OCI-LY7 (cell line): ENCODE measurements around the gene CFAP61. TPM values are rescaled to one million over a fixed set of nuclear protein-coding genes. Genes with fewer than 3 reads are reported as not detected.

Source experiments
- BruUV-seq: library from RNA; stranded (reverse); fragments of 400-500 nt; replicated peaks from 2 replicates; lab custom pipeline; 2021; lab: Mats Ljungman, UMichigan
- CTCF ChIA-PET: fragments of 300-600 bp; sonication (Branson Sonifier 250); formaldehyde crosslinking; loops from one replicate; lab custom pipeline; 2022; ENCODE audit warnings: antibody characterized with exemption; ENCODE audit not compliant: unreplicated experiment; lab: Charles Lee
- POLR2A ChIA-PET: fragments of 300-600 bp; sonication (Branson Sonifier 250); formaldehyde crosslinking; loops from one replicate; lab custom pipeline; 2022; ENCODE audit warnings: antibody characterized with exemption; lab: Charles Lee
- DNase-seq: peaks from one replicate; pipeline ENCODE4 v3.0.0-alpha.2; 2015; ENCODE audit warnings: low spot score
- H2AFZ ChIP-seq: fragments of 200-600 bp; sonication (generic), shearing (Covaris generic); 2 replicates; pipeline ENCODE4 v1.6.1; 2014; ENCODE audit warnings: mild to moderate bottlenecking, antibody characterized with exemption, low read length, moderate library complexity
- H3K27ac ChIP-seq: fragments of 200-600 bp; sonication (generic); 2 replicates; pipeline ENCODE4 v1.5.1; 2014; ENCODE audit warnings: mixed run types, low read depth, mild to moderate bottlenecking, moderate library complexity, low read length, inconsistent platforms; ENCODE audit not compliant: poor library complexity, severe bottlenecking
- H3K36me3 ChIP-seq: fragments of 200-600 bp; sonication (generic); 2 replicates; pipeline ENCODE4 v1.6.1; 2014; ENCODE audit warnings: mild to moderate bottlenecking, antibody characterized with exemption, low read length, moderate library complexity, mixed read lengths; ENCODE audit not compliant: insufficient read depth
- H3K4me1 ChIP-seq: fragments of 200-600 bp; sonication (generic); 2 replicates; pipeline ENCODE4 v1.5.1; 2014; ENCODE audit warnings: mild to moderate bottlenecking, low read length; ENCODE audit not compliant: insufficient read depth, poor library complexity, severe bottlenecking
- H3K4me2 ChIP-seq: fragments of 200-600 bp; sonication (generic); 2 replicates; pipeline ENCODE4 v1.6.1; 2014; ENCODE audit warnings: mild to moderate bottlenecking, low read length
- H3K4me3 ChIP-seq: fragments of 200-600 bp; sonication (generic); 2 replicates; pipeline ENCODE4 v1.5.1; 2014; ENCODE audit warnings: mild to moderate bottlenecking, low read depth, low read length; ENCODE audit not compliant: poor library complexity, severe bottlenecking
- H3K79me2 ChIP-seq: fragments of 200-600 bp; sonication (generic); 2 replicates; pipeline ENCODE4 v1.6.1; 2016; ENCODE audit warnings: low read depth, mild to moderate bottlenecking, low read length, moderate library complexity, mixed read lengths; ENCODE audit not compliant: insufficient read depth
- H3K9me2 ChIP-seq: fragments of 200-600 bp; sonication (generic); 2 replicates; pipeline ENCODE4 v1.6.1; 2016; ENCODE audit warnings: mild to moderate bottlenecking, low read length, mixed read lengths; ENCODE audit not compliant: insufficient read depth
- H3K9me3 ChIP-seq: fragments of 200-600 bp; sonication (generic); 2 replicates; pipeline ENCODE4 v1.6.1; 2014; ENCODE audit warnings: mild to moderate bottlenecking, mixed run types, low read length, mixed read lengths
- H4K20me1 ChIP-seq: fragments of 200-600 bp; sonication (generic); 2 replicates; pipeline ENCODE4 v1.6.1; 2014; ENCODE audit warnings: mild to moderate bottlenecking, antibody characterized with exemption, low read length, moderate library complexity, mixed read lengths; ENCODE audit not compliant: insufficient read depth
- EZH2phosphoT487 ChIP-seq: fragments of 200-600 bp; sonication (generic); IDR thresholded peaks from 2 replicates; pipeline ENCODE4 v1.6.1; 2018; ENCODE audit warnings: low read depth, borderline replicate concordance, mild to moderate bottlenecking, mixed run types, antibody characterized with exemption, low read length, moderate library complexity, mixed read lengths
- intact Hi-C: fragments of 100-400 bp; cut with micrococcal nuclease; formaldehyde crosslinking; loops from one replicate; pipeline ENCODE4 v1.10.0; 2022; ENCODE audit not compliant: unreplicated experiment
- total RNA-seq, 2 experiments: library from RNA; depleted of rRNA in 1 of 2; stranded (reverse); fragments of >200 nt in 1 of 2; shearing (Covaris generic) in 1 of 2; gene quantifications; 2 replicates each; pipeline ENCODE4 v1.2.3, GENCODE V29; 2014 to 2022
- TF ChIP-seq, protein P1 (sequence below): fragments of 200-600 bp; sonication (generic); conservative IDR thresholded peaks from 2 replicates; pipeline ENCODE4 v1.5.1; 2014; ENCODE audit warnings: mild to moderate bottlenecking, antibody characterized with exemption, low read length, moderate library complexity, mixed read lengths

CFAP61 gene
- total RNA-seq, 2 experiments from 2014 or later: 0.06 TPM; not detected in 1

- H3K27ac ChIP-seq: no peak overlapping the region
- H2AFZ ChIP-seq: no peak overlapping the region
- H3K4me3 ChIP-seq: no peak overlapping the region
- TF ChIP-seq, protein P1, sequence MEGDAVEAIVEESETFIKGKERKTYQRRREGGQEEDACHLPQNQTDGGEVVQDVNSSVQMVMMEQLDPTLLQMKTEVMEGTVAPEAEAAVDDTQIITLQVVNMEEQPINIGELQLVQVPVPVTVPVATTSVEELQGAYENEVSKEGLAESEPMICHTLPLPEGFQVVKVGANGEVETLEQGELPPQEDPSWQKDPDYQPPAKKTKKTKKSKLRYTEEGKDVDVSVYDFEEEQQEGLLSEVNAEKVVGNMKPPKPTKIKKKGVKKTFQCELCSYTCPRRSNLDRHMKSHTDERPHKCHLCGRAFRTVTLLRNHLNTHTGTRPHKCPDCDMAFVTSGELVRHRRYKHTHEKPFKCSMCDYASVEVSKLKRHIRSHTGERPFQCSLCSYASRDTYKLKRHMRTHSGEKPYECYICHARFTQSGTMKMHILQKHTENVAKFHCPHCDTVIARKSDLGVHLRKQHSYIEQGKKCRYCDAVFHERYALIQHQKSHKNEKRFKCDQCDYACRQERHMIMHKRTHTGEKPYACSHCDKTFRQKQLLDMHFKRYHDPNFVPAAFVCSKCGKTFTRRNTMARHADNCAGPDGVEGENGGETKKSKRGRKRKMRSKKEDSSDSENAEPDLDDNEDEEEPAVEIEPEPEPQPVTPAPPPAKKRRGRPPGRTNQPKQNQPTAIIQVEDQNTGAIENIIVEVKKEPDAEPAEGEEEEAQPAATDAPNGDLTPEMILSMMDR: no peak
- H3K4me2 ChIP-seq: no peak overlapping the region
- no peaks in the 10 kb centered on the region for H3K9me2 ChIP-seq
- no peaks in the 10 kb centered on the region for H3K79me2 ChIP-seq
- ChIA-PET CTCF (no interaction called here), POLR2A (interaction anchor here (0.6 to 1.3 kb wide), 2 partner anchors 13 to 141 kb away, joined by 3 to 4 read pairs; no protein-coding TSS in a partner anchor)
- H4K20me1 ChIP-seq: no peaks in the 10 kb centered on the region
- H3K4me1 ChIP-seq: no peaks in the 10 kb centered on the region
- DNase-seq: no peak
- no TSS peak for BruUV-seq
- intact Hi-C loops: no loop called here
- H3K9me3 ChIP-seq: no peaks in the 10 kb centered on the region
- H3K36me3 ChIP-seq: no peaks in the 10 kb centered on the region
Observed at GRCh38 chr20:20063941-20064702, 11.8 kb downstream of the CFAP61 start.

DNA sequence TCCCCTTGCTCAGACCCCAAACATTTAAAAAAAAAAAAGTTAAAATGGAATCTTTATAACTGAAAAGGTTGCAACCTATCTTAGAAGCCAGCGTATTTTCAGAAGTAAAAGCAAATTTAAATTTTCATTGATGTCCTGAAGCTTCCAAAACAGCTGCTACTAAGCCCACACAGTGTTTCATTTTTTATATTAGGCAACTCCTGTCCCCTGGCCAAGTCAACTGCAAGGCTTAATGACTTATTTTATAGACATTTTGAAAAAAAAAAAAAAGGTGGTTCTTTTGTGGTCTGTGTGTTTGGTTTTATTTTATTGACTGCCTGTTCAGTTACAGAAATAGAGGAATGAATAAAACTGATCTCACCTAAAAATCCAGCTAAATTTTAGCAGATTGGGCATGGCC, 13.0 kb downstream of the CFAP61 start:
- H3K4me2 ChIP-seq: no peak overlapping the region
- no peak for DNase-seq
- no peaks in the 10 kb centered on the region for H3K9me2 ChIP-seq
- H3K4me3 ChIP-seq: no peak overlapping the region
- H3K36me3 ChIP-seq: no peaks in the 10 kb centered on the region
- H4K20me1 ChIP-seq: no peaks in the 10 kb centered on the region
- no peaks in the 10 kb centered on the region for H3K79me2 ChIP-seq
- ChIA-PET CTCF (no interaction called here), POLR2A (no interaction called here)
- no peaks in the 10 kb centered on the region for H3K4me1 ChIP-seq
- intact Hi-C loops: no loop called here
- H3K9me3 ChIP-seq: no peaks in the 10 kb centered on the region
- H3K27ac ChIP-seq: no peak overlapping the region
- no peak overlapping the region for H2AFZ ChIP-seq
- BruUV-seq: no TSS peak
- no peak for TF ChIP-seq EZH2phosphoT487
- TF ChIP-seq, protein P1: no peak
